Adipocyte (in vitro differentiated cells): Measurements from ENCODE around the gene PIP5K1B.
A peak's percentile ranks its signal among the peaks of the same experiment; 100 is the strongest.

Experiments
- DNase-seq: peaks from one replicate; pipeline ENCODE4 v3.0.0-alpha.2; 2015; ENCODE audit warnings: low read depth
- H3K27me3 ChIP-seq: replicated peaks from 2 replicates; pipeline ENCODE4 v1.7.0; 2013; ENCODE audit warnings: mild to moderate bottlenecking, low read length, moderate library complexity; ENCODE audit not compliant: control insufficient read depth, insufficient read depth
- H3K36me3 ChIP-seq: 2 replicates; pipeline ENCODE4 v1.7.0; 2013; ENCODE audit warnings: low read length, mild to moderate bottlenecking, moderate library complexity; ENCODE audit not compliant: control insufficient read depth, insufficient read depth, severe bottlenecking
- H3K4me1 ChIP-seq: 2 replicates; pipeline ENCODE4 v1.7.0; 2013; ENCODE audit warnings: mild to moderate bottlenecking, low read length, moderate library complexity; ENCODE audit not compliant: control insufficient read depth, insufficient read depth
- H3K4me3 ChIP-seq: 2 replicates; pipeline ENCODE4 v1.7.0; 2013; ENCODE audit warnings: mild to moderate bottlenecking, low read length, moderate library complexity
- H3K9ac ChIP-seq: 2 replicates; pipeline ENCODE4 v1.7.0; 2013; ENCODE audit warnings: mild to moderate bottlenecking, low read length, moderate library complexity
- H3K9me3 ChIP-seq: 2 replicates; pipeline ENCODE4 v1.7.0; 2013; ENCODE audit warnings: mild to moderate bottlenecking, low read length, moderate library complexity; ENCODE audit not compliant: control insufficient read depth

The PIP5K1B gene

GRCh38 chr9:68870086-68870485, 165.0 kb downstream of the PIP5K1B start:
- Histone ChIP-seq H3K9me3 (no peaks in the 10 kb centered on the region), H3K4me1 (no peaks in the 10 kb centered on the region), H3K36me3 (no peaks in the 10 kb centered on the region), H3K9ac (no peak overlapping the region), H3K27me3 (peaks cover 6% of the 10 kb centered on the region), H3K4me3 (no peak overlapping the region)
- DNase-seq, result no peak

- Histone ChIP-seq H3K4me3 (no peak overlapping the region), H3K9ac (no peak overlapping the region), H3K36me3 (no peaks in the 10 kb centered on the region), H3K27me3 (peaks cover 6% of the 10 kb centered on the region), H3K4me1 (no peaks in the 10 kb centered on the region), H3K9me3 (no peaks in the 10 kb centered on the region)
- no peak for DNase-seq
Measured at GRCh38 chr9:68871236-68871635, 166.2 kb downstream of the PIP5K1B start.

- no peaks in the 10 kb centered on the region for H3K36me3 ChIP-seq
- DNase-seq, result no peak
- peaks cover 6% of the 10 kb centered on the region for H3K27me3 ChIP-seq
- no peaks in the 10 kb centered on the region for H3K9me3 ChIP-seq
- no peaks in the 10 kb centered on the region for H3K4me1 ChIP-seq
- no peak overlapping the region for H3K4me3 ChIP-seq
- H3K9ac ChIP-seq, result no peak overlapping the region
Measured at GRCh38 chr9:68872026-68872501, 167.0 kb downstream of the PIP5K1B start.

- DNase-seq, result no peak
- Histone ChIP-seq H3K36me3 (no peaks in the 10 kb centered on the region), H3K9ac (no peak overlapping the region)
Measured at GRCh38 chr9:68873179-68873578, 168.1 kb downstream of the PIP5K1B start.

GRCh38 chr9:68876273-68876672, 171.2 kb downstream of the PIP5K1B start:
- Histone ChIP-seq H3K36me3 (no peaks in the 10 kb centered on the region), H3K27me3 (peaks cover 11% of the 10 kb centered on the region), H3K9me3 (no peaks in the 10 kb centered on the region), H3K9ac (no peak overlapping the region), H3K4me1 (no peaks in the 10 kb centered on the region), H3K4me3 (no peak overlapping the region)
- DNase-seq, result no peak

More at GRCh38 chr9:68873179-68873578, 168.1 kb downstream of the PIP5K1B start:
- no peaks in the 10 kb centered on the region for H3K9me3 ChIP-seq
- no peaks in the 10 kb centered on the region for H3K4me1 ChIP-seq
- no peak overlapping the region for H3K4me3 ChIP-seq
- peaks cover 6% of the 10 kb centered on the region for H3K27me3 ChIP-seq

GRCh38 chr9:68876681-68877080, 171.6 kb downstream of the PIP5K1B start:
- Histone ChIP-seq H3K36me3 (no peaks in the 10 kb centered on the region), H3K9me3 (no peaks in the 10 kb centered on the region), H3K27me3 (peaks cover 14% of the 10 kb centered on the region), H3K4me1 (no peaks in the 10 kb centered on the region), H3K4me3 (no peak overlapping the region), H3K9ac (no peak overlapping the region)
- no peak for DNase-seq

- H3K27me3 ChIP-seq, result peaks cover 11% of the 10 kb centered on the region
- no peaks in the 10 kb centered on the region for H3K4me1 ChIP-seq
- H3K4me3 ChIP-seq, result no peak overlapping the region
- DNase-seq, result no peak
- H3K9ac ChIP-seq, result no peak overlapping the region
- no peaks in the 10 kb centered on the region for H3K36me3 ChIP-seq
- H3K9me3 ChIP-seq, result no peaks in the 10 kb centered on the region
Measured at GRCh38 chr9:68877219-68877618, 172.2 kb downstream of the PIP5K1B start.

GRCh38 chr9:68878450-68878849, 173.4 kb downstream of the PIP5K1B start:
- Histone ChIP-seq H3K4me1 (no peaks in the 10 kb centered on the region), H3K4me3 (no peak overlapping the region), H3K36me3 (no peaks in the 10 kb centered on the region), H3K9ac (no peak overlapping the region), H3K27me3 (peaks cover 12% of the 10 kb centered on the region), H3K9me3 (no peaks in the 10 kb centered on the region)
- DNase-seq, result no peak

- Histone ChIP-seq H3K9me3 (no peaks in the 10 kb centered on the region), H3K9ac (no peak overlapping the region), H3K4me1 (no peaks in the 10 kb centered on the region), H3K4me3 (no peak overlapping the region), H3K27me3 (peaks cover 12% of the 10 kb centered on the region), H3K36me3 (no peaks in the 10 kb centered on the region)
- DNase-seq, result no peak
Measured at GRCh38 chr9:68883224-68883623, 178.2 kb downstream of the PIP5K1B start.

GRCh38 chr9:68887232-68887631, 182.2 kb downstream of the PIP5K1B start:
- no peak overlapping the region for H3K4me3 ChIP-seq
- H3K27me3 ChIP-seq, result peaks cover 4% of the 10 kb centered on the region
- no peaks in the 10 kb centered on the region for H3K9me3 ChIP-seq
- H3K36me3 ChIP-seq, result no peaks in the 10 kb centered on the region
- no peak for DNase-seq
- no peak overlapping the region for H3K9ac ChIP-seq
- H3K4me1 ChIP-seq, result no peaks in the 10 kb centered on the region

GRCh38 chr9:68894502-68894901, 189.5 kb downstream of the PIP5K1B start:
- no peak overlapping the region for H3K4me3 ChIP-seq
- H3K9me3 ChIP-seq, result no peaks in the 10 kb centered on the region
- no peaks in the 10 kb centered on the region for H3K36me3 ChIP-seq
- no peak for DNase-seq
- no peak overlapping the region for H3K9ac ChIP-seq
- no peaks in the 10 kb centered on the region for H3K27me3 ChIP-seq
- peaks cover 28% of the 10 kb centered on the region for H3K4me1 ChIP-seq

- peaks cover 28% of the 10 kb centered on the region for H3K4me1 ChIP-seq
- H3K36me3 ChIP-seq, result no peaks in the 10 kb centered on the region
- no peak for DNase-seq
- H3K9me3 ChIP-seq, result no peaks in the 10 kb centered on the region
- H3K9ac ChIP-seq, result peak overlapping the region; percentile 53
- no peaks in the 10 kb centered on the region for H3K27me3 ChIP-seq
- H3K4me3 ChIP-seq, result peak overlapping the region; percentile 70
Measured at GRCh38 chr9:68895741-68896478, 190.9 kb downstream of the PIP5K1B start.
